ENCODE measurements around the gene LBHD2.
"Not testable (repeated sequence)": the region's sequence is repeated elsewhere in the genome, so short reads cannot be mapped to it uniquely, and the experiment has no call there.

The LBHD2 gene

DNA sequence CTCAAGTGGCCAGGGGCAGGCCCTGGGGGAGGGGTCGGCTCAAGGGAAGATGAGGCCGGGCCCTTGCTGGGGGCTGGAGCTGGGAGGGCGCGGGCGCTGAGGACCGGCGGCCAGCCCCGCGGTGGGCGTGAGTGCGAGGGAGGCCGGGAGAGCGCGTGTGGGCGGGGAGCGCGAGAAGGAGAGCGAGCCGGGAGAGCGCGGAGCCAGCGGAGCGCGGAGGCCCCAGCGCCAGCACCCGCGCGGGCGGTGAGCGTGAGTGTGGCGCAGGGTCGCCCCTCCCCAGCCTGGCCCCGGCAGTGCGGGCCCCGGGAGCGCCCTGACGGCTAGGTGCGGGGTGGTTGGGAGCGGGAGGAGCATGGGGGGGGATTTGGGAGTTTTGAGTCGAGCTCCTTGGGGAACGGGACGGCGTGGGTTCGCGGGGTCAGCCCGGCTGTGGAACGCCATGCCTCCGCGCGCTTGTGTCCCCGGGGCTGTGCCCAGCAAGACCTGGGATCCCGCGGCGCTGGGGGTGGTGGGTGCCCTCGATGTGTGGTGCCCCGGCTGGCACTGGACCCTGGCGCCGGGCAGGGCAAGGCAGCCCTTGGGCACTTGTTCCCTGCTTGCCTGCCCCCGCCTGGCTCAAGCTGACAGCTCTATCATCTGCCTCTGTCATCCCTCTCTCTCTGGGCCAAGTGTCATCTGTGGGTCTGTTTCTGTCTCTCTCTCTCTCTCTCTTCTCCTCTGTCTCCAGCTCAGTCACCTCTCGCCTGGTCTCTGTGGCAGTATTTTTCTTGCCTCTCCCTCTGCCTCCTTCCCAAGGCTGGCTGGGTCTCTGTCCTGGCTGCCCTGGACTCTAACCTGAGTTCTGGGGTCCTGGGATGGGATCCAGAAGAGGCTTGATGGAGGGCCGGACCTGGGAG, at the start of gene LBHD2:
Gene LBHD2, plus strand, starts transcription at position 190 of the 899 bp plus-strand sequence. CDS start 1,803 bp downstream, outside the sequence.
- DNase-seq (ENCODE audit: low read depth), result no peak

GRCh38 chr14:103041464-103041863, 42.5 kb upstream of the LBHD2 start:
- no peak for DNase-seq (ENCODE audit: low read depth)

DNA sequence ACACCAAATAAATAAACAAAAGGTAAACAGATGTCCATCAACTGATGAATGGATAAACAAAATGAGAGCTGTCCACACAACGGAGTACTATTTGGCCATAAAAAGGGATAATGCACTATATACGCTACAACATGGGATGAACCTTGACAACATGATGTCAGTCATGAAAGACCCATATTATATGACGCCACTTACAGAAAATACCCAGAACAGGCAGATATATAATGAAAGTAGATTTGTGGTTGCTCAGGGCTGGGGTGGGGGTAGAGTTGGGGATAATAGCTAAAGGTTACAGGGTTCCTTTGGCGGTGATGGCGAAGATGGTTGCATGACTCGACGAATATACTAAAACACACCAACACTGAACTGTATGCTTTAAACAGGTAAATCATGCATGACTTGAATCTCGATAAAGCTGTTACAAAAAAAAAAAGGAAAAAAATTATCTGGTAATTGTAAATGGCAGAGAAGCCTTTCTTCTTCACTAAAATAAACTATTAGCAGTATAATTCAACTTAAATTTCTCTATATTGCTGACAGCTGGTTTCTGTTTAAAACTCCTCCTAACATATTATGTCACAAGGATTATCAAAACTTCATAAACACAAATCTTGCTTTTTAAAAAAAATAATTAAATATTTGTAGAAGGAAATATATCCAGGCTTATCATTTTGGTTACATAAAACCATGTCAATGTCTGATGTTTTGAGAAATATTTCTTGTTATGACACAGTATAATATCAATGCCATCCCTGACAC, 40.6 kb upstream of the LBHD2 start:
- no peak for DNase-seq (ENCODE audit: low read depth)

DNA sequence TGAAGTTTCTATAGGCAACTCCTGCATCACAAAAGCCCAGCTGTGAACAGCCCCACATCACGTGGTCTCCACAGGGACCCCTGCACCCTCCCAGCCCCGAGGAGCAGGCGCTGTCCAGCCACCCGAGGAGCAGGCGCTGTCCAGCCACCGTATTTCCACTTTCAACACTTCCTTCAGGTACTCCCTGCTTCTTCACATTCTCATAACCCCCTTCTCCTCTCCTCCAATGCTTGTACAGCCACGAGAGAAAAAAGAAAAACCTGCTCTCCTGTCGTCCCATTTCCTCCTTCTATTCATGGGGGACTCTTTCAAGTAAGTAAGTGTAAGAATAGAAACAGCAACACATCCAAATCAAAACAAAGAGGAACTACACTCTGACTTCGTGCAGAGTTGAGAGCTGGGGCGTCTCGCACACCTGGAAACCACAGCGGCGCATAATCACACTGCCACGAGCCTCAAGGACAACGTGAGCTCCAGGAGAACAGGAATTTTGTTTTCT, 38.6 kb upstream of the LBHD2 start:
- DNase-seq (ENCODE audit: low read depth), result no peak

DNA sequence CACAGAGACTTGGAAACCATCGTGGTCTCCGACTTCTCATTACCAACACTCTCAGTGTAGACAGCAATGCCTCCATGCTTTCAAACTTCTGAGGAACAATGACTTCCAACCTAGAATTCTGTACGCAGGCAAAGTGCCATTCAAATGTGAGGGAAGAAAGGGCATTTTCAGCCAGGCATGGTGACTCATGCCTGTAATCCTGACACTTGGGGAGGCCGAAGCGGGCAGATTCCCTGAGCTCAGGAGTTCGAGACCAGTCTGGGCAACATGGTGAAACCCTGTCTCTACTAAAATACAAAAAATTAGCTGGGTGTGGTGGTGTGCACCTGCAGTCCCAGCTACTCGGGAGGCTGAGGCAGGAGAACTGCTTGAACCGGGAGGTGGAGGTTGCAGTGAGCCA, 36.6 kb upstream of the LBHD2 start:
- DNase-seq (ENCODE audit: low read depth), result not testable (repeated sequence)

- DNase-seq (ENCODE audit: low read depth), result no peak
These were observed 33.1 kb upstream of the LBHD2 start for GRCh38 chr14:103050935-103051334.

DNA sequence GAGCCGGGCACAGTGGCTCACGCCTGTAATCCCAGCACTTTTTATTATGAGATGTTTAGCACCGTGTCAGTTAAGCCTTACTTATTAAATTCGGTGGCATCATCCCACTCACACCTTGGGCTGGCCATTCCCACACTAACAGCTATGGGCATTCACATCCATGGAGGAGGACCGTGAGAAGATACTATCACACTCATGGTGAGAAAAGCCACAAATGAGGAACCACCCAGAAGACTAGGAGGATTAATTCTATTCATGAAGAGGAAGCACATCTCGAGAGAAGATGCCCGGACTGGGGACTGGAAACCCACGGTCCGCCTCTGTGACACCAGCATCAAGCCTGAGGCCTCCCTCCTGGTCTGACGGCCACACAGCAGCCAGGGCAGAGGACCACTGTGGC, 31.6 kb upstream of the LBHD2 start:
- no peak for DNase-seq (ENCODE audit: low read depth)

DNA sequence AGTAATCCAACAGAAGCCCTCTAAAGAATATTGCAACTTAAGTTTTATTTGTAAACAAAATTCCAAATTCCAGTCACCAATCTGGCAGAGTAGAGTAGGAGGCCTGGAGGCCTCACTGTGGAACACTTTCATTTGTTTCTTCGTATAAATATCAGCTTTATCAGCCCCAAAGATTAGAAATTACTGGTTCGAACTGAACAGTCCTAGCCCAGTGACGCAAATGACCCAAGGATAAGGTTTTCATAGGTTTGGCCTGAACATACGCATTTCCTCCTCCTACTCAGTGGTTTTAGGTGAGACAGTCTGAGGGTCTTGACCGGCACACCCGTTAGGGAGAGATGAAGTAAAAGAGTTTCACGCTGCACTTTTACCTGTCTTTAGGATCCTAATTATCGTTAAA, 28.3 kb upstream of the LBHD2 start:
- no peak for DNase-seq (ENCODE audit: low read depth)

GRCh38 chr14:103056322-103057027, 27.5 kb upstream of the LBHD2 start:
- no peak for DNase-seq (ENCODE audit: low read depth)

DNA sequence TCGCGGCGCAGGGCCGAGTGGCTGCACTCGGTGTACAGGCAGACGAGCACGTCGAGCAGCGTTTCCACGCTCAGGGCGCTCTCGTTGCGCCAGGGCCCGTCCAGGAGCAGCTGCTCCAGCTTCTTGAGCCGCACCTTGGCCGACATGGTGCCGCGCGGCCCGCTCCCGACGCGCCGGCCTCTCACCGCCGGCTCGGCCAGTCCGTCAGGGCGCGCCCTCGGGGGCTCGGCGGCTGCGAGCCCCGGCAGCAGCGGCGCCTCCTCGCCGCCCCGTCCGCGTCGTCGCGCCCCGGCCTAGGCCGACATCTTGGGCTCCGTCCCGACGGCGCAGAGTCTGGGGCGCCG, 27.0 kb upstream of the LBHD2 start:
- no peak for DNase-seq (ENCODE audit: low read depth)

- no peak for DNase-seq (ENCODE audit: low read depth)
These were observed 26.4 kb upstream of the LBHD2 start, which contains the start of gene CDC42BPB for GRCh38 chr14:103057372-103058163. TSS of gene CDC42BPB (minus strand) at chr14:103057549. CDS start at chr14:103057173, 376 bp downstream.

GRCh38 chr14:103058164-103059055, 25.6 kb upstream of the LBHD2 start:
- DNase-seq (ENCODE audit: low read depth), result no peak

- DNase-seq (ENCODE audit: low read depth), result no peak
These were observed 24.5 kb upstream of the LBHD2 start for GRCh38 chr14:103059556-103059955.

GRCh38 chr14:103061482-103061976, 22.5 kb upstream of the LBHD2 start:
- no peak for DNase-seq (ENCODE audit: low read depth)

- no peak for DNase-seq (ENCODE audit: low read depth)
These were observed 19.6 kb upstream of the LBHD2 start for GRCh38 chr14:103064436-103064835.

GRCh38 chr14:103064978-103065377, 19.0 kb upstream of the LBHD2 start:
- DNase-seq (ENCODE audit: low read depth), result no peak

- no peak for DNase-seq (ENCODE audit: low read depth)
These were observed 18.1 kb upstream of the LBHD2 start for GRCh38 chr14:103065861-103066260.

- DNase-seq (ENCODE audit: low read depth), result no peak
These were observed 17.6 kb upstream of the LBHD2 start for GRCh38 chr14:103066399-103066798.

DNA sequence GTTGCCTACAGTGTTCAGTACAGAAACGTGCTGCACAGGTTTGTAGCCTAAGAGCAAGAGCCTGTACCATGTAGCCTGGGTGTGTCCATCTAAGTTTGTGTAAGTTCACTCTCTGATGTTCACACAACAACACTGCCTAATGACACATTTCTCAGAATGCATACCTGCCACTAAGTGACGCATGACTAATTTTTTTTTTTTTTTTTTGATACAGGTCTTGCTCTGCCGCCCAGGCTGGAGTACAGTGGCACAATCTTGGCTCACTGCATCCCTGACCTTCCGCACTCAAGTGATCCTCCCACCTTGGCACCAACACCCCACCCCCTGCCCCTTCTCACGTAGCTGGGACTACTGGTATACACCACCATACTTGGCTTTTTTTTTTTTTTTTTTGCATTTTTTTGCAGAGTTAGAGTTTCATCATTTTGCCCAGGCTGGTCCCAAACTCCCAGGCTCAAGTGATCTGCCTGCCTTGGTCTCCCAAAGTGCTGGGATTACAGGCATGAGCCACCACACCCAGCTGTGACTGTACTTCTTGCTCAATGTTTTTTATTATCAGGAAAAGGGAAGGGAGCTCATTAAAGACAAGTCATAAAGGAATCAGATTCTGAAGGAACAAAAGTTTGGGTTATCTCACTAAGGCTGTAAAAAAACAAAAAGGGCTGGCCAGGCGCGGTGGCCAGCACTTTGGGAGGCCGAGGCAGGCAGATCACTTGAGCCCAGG, 16.6 kb upstream of the LBHD2 start:
- DNase-seq (ENCODE audit: low read depth), result no peak

Measured in stimulated activated CD8-positive, alpha-beta memory T cell treated with anti-CD3 and anti-CD28 coated beads, Interleukin-15, amount 100 ng/mL, for 24 hours (primary cell).